Stimulated activated CD8-positive, alpha-beta memory T cell treated with anti-CD3 and anti-CD28 coated beads, Interleukin-4, amount 100 ng/mL, for 1 hour (primary cell): ENCODE data around the gene ABCB8.

Source experiments
- DNase-seq, 2 donors: peaks; one replicate each; pipeline ENCODE4 v3.0.0-alpha.2; 2020; ENCODE audit warnings: low read depth in 2 of 2, low spot score in 1 of 2

Gene ABCB8

DNA sequence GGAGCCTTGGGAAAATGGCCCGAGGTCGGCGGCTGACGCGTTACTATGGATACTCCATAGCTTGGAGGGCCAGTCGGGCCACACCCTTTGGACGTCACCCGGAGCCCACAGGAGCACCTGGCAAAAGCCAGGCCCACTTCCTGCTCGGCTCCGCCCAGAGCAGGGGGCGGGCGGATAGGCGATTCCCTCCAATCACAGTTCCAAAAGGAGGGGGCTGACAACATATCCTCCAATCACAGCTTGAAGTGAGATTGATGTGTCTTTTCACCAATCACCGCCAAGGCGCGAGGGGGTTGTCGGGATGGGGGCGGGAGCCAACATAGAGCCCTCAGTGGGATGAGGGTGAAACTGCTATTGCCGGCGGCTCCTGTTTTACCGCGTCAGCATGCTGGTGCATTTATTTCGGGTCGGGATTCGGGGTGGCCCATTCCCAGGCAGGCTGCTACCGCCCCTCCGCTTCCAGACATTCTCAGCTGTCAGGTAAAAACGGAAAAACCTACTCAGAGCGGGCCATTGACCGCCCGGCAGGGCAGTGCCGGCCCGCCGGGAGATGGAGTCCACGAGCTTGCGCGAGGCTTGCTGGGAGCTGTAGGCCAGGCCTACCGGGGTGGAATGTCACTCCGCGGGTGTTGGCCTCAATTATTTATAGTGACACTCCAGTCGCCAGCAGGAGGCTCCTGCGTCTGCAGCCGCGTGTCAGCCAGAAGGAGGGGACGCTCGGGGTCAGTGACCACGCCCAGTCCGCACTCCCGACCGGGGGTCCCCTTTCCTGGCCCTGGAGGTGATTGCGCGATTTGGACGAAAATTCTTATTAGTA lies at the start of gene ABCB8:
Gene ABCB8 (plus strand): TSS at position 320 of the 817 bp plus-strand sequence. CDS start 66 bp downstream, at position 386.
- peak; percentile 94 to 95 for DNase-seq

DNA sequence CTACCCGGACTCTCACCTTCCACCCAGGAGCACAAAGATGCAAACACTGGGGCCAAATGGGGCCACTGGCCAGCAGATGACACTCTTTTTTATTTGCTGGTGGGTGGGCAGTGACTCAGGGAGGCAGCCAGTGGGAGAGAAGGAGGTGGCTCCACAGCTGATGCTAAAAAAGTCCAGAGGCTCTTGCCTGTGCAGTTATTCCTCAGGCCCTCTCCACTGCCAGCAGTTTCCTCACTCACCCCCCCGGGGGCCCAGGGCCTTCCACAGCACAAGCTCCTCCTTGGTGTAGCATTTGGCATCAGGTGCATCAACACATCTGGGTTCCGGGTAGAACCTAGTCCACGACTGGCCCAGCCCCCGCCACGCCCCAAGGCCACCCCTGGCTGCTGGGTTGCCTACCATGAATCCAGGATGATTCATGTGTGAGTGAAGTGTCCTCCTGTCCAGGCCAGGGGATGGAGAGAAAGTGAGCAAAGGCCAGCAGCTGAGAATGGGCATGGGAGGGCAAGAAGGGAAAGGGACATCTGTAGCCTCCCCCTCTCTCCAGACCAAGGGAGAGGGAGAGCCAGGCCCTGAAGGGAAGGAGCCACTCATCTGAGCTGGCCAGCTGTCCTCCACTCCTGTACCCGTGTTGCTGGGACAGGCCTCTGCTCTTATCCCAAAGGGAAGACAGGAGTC lies 48.4 kb upstream of the ABCB8 start:
- DNase-seq = no peak

DNA sequence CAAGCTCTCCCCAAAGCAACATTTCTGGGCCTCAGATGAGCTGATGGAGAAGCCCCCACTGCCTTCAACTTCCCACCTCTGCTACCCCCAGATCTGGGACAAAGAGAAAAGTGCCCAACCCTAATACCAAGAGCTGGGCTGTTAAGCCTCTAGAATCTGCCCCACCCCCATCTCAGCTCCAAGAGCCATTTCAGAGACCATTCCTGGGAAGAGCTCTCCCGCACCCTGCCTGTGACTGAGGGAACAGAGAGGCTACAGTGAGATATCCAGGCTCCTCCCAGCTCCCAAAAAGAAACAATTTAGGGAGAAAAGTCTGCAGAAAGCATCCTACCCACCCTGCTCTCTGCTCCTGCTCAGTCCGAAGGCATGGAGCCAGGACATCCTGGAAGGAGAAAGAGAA lies 47.6 kb upstream of the ABCB8 start:
- DNase-seq = no peak

DNA sequence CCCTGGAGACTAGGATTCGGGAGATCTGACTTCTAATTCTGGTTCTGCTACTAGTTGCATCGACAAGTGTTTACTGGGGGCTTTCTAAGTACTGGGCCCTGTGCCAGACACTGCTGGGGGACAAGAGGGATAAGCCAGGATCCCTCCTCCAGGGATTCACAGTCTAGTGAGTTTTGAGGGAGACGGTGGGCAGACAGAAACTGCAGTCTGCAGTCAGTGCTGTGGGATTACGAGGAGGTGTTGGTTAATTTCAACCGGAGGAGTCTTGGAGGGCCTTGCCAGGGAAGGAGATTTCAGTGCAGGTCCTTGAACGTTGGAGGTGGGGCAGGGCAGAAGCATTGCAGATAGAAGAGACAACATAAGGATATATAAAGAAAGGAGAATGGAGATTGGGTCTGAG lies 46.6 kb upstream of the ABCB8 start:
- no peak for DNase-seq

DNA sequence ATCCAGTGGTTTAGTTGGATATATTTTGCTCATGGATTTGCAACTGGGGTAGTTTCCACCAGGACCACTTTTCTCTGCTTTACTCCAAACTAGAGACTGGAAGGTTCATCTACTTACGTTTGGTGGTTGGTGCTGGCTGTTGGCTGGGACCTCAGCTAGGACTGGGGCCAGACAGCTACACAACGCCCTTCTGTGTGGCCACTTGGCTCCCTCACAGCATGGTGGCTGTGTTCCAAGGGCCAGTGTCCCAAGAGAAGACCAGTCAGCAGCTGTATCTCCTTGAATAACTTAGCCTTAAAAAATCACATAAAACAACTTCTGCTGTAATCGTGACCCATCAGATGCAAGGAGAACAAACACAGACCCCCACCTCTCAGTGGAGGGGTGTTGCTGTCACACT lies 45.9 kb upstream of the ABCB8 start:
- DNase-seq = no peak

DNA sequence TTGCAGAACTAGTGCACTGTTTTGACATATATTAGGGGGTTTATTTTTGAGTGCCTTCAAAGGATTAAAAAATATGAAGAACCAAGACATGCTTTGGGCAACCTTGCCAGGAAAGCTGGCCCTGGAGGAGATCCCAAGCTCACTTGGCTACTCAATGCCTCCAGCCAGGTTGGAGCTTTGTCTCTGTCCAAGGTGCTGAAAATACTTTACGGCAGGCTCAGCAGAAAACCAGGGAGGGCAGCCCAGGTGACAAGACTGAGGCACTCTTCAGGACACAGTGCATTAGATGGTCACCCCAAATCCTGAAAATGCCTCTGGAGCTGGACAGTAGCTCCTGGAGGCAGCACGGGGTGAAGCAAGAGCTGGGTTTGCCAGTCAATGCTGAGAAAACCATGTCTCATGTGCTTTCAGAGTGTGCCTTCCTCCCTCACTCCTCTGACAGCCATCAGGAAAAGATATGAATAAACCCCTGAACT lies 44.3 kb upstream of the ABCB8 start:
- DNase-seq = no peak

DNA sequence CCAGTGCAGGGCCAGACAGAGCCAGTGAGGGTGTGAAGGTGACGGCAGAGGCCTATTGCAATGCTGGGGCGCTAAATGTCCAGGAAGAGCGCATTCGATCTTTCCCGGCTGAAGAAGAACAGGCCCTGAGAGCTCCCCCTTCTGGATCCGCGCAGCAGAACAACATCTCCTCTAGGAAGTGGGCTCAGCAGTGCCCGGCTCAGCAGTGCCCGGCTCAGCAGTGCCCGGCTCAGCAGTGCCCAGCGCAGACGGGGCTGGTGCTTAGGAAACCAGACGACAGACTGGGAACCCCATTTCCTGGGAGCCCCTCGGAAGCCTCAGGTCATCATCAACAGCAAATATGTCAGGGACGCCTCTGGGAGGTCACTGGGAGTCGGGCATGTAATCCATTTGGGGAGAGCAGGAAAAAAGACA lies 42.1 kb upstream of the ABCB8 start:
- DNase-seq = no peak

- DNase-seq = no peak
These were observed 41.7 kb upstream of the ABCB8 start for GRCh38 chr7:150986556-150986955.

DNA sequence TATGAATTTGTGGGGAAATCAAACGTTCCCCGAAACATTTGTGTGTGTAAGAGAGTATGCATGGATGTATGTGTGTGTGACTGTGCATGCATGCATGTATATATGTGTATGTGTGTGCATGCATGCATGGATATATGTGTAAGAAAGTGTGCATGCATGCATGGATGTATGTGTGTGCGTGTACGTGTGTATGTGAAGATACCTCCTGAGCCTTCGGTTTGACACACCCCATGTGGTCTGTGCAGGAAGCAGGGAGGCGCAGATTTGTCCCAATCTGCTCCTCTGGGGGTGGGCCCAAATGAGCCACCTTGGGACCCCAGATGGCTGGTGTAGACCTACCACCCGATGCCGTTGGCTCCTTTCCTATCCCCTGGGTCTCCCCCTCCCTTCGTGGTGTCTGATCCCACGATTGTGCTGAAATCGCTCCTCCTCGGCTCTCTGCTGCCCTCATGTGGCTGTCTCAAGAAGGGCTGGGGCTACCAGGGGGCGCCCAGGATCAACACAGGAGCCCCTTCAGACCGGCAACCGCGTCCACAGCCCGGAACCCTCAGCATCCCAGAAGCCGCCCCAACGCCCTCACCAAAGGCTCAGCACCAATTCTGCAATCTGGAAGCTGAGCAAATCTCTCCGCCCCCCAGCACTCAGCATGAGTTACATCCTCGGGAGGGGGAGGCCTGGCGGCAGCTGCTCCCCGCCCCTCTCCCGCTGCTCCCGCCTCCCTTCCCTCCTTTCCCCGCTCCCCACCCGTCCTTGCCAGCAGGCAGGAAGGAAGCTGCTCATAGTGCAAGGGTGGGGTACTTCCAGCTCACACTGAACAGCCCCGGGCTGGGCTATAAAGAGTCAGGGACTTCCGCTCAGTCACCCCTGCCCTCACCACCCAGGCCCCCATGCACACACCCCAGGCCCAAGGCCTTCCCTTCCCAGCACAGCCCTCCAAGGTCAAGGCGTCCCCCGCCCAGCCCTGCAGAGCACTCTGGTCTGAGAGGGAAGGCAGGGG lies 39.7 kb upstream of the ABCB8 start:
- peak in 1 of 2 donors; percentile 40 for DNase-seq

DNA sequence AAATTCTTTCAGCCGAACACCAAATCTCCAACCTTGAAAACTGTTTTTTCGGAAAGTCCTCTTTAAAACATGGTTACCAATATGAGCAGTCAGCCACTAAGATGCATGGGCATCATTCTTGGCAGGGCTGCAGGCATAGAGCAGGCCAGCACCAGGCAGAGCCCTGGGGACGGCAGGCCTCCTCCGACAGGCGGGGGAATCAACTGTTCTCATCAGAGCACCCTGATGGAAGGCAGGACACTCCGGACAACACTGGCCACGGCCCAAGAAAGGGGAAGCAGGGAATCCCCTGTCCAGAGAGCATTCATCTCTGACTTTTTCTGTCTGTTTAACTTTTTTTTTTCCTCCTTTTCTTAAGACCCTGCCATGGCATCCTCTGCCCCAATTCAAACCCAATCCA lies 38.8 kb upstream of the ABCB8 start:
- DNase-seq = no peak

GRCh38 chr7:150990416-150991186 lies 37.6 kb upstream of the ABCB8 start, which contains the start of gene NOS3:
NOS3 (plus strand) TSS chr7:150991017; CDS start chr7:150993804, 2,787 bp downstream.
- DNase-seq = no peak

DNA sequence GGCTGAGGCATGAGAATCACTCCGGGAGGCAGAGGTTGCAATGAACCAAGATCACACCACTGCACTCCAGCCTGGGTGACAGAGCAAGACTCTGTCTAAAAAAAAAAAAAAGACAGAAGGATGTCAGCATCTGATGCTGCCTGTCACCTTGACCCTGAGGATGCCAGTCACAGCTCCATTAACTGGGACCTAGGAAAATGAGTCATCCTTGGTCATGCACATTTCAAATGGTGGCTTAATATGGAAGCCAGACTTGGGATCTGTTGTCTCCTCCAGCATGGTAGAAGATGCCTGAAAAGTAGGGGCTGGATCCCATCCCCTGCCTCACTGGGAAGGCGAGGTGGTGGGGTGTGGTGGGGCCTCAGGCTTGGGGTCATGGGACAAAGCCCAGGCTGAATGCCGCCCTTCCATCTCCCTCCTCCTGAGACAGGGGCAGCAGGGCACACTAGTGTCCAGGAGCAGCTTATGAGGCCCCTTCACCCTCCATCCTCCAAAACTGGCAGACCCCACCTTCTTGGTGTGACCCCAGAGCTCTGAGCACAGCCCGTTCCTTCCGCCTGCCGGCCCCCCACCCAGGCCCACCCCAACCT lies 36.1 kb upstream of the ABCB8 start:
- no peak for DNase-seq

DNA sequence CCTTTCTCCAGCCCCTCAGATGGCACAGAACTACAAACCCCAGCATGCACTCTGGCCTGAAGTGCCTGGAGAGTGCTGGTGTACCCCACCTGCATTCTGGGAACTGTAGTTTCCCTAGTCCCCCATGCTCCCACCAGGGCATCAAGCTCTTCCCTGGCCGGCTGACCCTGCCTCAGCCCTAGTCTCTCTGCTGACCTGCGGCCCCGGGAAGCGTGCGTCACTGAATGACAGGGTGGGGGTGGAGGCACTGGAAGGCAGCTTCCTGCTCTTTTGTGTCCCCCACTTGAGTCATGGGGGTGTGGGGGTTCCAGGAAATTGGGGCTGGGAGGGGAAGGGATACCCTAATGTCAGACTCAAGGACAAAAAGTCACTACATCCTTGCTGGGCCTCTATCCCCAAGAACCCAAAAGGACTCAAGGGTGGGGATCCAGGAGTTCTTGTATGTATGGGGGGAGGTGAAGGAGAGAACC lies 35.4 kb upstream of the ABCB8 start:
- no peak for DNase-seq

DNA sequence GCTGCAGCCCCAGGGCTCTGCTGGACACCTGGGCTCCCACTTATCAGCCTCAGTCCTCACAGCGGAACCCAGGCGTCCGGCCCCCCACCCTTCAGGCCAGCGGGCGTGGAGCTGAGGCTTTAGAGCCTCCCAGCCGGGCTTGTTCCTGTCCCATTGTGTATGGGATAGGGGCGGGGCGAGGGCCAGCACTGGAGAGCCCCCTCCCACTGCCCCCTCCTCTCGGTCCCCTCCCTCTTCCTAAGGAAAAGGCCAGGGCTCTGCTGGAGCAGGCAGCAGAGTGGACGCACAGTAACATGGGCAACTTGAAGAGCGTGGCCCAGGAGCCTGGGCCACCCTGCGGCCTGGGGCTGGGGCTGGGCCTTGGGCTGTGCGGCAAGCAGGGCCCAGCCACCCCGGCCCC lies 34.7 kb upstream of the ABCB8 start:
- no peak for DNase-seq

- no peak for DNase-seq
These were observed 34.0 kb upstream of the ABCB8 start for GRCh38 chr7:150994141-150994837.

DNA sequence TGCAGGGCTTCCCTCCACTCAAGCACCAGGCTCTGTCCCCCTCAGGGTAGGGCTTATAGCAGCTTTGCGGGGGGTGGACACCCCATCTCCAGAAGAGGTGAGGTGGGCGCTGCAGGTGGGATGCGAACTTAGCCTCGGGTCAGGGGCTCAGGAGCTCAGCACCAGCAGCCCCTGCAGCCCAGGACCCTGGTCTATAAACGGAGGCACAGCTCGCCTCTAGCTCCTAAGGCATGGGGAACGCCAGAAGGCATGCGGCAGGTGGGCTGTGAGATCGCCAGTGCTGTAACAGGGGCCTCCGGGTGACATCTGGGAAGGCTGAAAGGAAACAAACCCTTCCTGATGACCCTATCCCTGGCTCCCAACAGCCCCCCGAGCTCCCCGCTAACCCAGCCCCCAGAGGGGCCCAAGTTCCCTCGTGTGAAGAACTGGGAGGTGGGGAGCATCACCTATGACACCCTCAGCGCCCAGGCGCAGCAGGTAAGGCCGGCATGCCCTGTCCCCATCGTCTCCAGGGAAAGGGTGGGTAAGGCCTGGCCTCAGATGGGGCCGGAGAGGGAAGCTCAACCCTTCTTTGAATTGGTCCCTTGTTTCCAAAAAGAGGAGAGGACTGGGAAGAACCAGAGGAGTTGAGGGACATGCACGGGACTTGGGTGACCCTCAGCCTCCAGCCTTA lies 33.3 kb upstream of the ABCB8 start:
- no peak for DNase-seq

DNA sequence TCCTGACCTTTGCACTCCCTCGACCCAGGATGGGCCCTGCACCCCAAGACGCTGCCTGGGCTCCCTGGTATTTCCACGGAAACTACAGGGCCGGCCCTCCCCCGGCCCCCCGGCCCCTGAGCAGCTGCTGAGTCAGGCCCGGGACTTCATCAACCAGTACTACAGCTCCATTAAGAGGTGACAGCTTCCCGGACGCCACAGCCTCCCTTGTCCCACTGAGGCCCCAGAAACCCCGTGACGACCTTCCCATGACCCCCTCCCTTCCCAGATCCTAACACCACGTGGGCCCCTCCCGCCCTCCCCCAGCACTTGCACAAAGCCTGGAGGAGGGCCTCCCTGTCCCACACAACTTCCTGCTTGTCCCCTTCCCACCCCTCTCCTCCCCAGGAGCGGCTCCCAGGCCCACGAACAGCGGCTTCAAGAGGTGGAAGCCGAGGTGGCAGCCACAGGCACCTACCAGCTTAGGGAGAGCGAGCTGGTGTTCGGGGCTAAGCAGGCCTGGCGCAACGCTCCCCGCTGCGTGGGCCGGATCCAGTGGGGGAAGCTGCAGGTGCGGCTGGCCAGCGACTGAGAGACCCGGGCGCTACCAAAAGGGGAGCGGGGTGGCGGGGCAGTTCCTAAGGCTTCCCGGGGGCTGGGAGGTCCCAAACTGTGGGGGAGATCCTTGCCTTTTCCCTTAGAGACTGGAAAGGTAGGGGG lies 31.7 kb upstream of the ABCB8 start:
- no peak for DNase-seq

DNA sequence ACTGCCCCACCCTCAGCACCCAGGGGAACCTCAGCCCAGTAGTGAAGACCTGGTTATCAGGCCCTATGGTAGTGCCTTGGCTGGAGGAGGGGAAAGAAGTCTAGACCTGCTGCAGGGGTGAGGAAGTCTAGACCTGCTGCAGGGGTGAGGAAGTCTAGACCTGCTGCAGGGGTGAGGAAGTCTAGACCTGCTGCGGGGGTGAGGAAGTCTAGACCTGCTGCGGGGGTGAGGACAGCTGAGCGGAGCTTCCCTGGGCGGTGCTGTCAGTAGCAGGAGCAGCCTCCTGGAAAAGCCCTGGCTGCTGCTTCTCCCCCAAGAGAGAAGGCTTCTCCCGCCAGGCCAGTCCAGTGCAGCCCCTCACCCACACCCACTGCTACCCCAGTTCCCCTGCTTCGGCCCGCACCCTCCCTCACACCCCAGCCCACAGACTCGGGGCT lies 31.2 kb upstream of the ABCB8 start:
- DNase-seq = no peak
